NCI-H2107 treated with DMSO at 0.1 percent for 48 hours (cell line): ENCODE measurements around the gene POLR1B.
"Not testable (repeated sequence)": the region's sequence is repeated elsewhere in the genome, so short reads cannot be mapped to it uniquely, and the experiment has no call there.

Source experiments
- DNase-seq: peaks from one replicate; lab custom pipeline; 2025; ENCODE audit not compliant: unreplicated experiment; lab: John Stamatoyannopoulos, UW

The POLR1B gene, protein sequence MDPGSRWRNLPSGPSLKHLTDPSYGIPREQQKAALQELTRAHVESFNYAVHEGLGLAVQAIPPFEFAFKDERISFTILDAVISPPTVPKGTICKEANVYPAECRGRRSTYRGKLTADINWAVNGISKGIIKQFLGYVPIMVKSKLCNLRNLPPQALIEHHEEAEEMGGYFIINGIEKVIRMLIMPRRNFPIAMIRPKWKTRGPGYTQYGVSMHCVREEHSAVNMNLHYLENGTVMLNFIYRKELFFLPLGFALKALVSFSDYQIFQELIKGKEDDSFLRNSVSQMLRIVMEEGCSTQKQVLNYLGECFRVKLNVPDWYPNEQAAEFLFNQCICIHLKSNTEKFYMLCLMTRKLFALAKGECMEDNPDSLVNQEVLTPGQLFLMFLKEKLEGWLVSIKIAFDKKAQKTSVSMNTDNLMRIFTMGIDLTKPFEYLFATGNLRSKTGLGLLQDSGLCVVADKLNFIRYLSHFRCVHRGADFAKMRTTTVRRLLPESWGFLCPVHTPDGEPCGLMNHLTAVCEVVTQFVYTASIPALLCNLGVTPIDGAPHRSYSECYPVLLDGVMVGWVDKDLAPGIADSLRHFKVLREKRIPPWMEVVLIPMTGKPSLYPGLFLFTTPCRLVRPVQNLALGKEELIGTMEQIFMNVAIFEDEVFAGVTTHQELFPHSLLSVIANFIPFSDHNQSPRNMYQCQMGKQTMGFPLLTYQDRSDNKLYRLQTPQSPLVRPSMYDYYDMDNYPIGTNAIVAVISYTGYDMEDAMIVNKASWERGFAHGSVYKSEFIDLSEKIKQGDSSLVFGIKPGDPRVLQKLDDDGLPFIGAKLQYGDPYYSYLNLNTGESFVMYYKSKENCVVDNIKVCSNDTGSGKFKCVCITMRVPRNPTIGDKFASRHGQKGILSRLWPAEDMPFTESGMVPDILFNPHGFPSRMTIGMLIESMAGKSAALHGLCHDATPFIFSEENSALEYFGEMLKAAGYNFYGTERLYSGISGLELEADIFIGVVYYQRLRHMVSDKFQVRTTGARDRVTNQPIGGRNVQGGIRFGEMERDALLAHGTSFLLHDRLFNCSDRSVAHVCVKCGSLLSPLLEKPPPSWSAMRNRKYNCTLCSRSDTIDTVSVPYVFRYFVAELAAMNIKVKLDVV

GRCh38 chr2:112542123-112542983 is at the start of gene POLR1B:
TSS of gene POLR1B (plus strand) at chr2:112542465. CDS start at chr2:112542495, 30 bp downstream.
- peak; percentile 68 for DNase-seq

GRCh38 chr2:112493048-112493447 is 49.2 kb upstream of the POLR1B start:
- DNase-seq, result no peak

DNA sequence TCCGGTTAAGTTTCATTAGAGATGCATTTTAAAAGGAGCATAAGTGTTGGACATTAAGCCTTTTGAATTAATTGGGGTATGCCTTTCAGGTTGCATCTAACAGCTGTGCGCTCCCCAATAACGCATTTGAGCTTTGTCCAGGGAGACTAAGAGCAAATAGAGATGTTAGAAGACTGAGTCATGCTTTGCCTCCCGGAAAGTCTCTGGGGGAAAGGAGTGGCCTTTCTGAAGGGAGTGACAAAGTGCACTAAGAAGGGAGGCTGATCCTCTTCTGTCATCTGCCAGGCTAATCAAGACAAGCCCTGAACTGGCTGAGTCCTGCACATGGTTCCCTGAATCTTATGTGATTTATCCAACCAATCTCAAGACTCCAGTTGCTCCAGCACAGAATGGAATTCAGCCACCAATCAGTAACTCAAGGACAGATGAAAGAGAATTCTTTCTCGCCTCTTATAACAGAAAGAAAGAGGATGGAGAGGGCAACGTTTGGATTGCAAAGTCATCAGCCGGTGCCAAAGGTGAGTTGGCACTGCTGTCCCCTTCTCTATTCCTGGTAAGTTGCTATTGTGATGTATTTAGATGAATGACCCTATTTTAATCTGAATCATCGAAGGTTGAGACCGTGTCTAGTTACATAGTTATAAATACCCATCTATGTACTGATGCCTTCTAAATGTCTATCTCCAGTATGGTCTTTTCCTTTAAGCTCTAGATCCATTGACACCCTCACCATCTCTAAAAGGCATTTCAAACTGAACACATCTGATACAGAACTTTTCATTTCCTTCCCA is 48.2 kb upstream of the POLR1B start:
- DNase-seq, result no peak

DNA sequence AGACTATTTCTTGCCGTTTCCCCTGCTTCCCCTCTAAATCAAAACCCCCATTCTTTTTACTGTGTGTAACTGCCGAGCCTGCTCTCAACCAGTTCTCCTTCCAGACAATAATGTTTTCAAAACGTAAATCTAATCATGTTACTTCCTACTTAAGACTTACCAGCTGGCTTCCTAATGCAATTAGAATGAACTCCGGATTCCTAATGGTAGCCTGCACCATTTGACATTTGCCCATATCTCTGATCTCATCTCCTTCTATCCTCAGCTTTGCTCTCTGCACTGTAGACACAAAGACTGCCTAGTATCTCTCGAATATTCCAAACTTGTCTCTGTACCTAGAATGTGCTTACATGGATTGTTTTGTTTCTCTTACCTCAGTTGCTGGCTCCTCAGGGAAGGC is 47.4 kb upstream of the POLR1B start:
- no peak for DNase-seq

DNA sequence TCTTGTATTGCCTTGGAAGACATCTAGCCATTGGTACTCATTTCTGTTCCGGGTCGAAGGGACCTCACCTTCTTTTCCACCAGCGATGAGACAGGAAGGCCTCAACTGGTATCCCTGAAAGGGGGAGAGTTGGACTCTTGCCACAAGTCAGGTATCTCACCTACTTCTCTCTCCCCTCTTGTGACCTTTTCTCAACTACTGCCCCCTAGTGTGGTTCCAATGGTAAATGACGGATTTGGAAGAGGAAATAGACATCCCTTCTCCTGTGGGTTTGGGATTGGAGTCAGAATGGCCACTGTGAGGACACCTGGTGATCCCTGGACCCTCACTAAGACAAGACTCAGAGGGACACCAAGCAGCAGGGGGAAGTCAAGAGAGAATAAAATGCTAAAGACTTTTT is 46.4 kb upstream of the POLR1B start:
- not testable (repeated sequence) for DNase-seq

DNA sequence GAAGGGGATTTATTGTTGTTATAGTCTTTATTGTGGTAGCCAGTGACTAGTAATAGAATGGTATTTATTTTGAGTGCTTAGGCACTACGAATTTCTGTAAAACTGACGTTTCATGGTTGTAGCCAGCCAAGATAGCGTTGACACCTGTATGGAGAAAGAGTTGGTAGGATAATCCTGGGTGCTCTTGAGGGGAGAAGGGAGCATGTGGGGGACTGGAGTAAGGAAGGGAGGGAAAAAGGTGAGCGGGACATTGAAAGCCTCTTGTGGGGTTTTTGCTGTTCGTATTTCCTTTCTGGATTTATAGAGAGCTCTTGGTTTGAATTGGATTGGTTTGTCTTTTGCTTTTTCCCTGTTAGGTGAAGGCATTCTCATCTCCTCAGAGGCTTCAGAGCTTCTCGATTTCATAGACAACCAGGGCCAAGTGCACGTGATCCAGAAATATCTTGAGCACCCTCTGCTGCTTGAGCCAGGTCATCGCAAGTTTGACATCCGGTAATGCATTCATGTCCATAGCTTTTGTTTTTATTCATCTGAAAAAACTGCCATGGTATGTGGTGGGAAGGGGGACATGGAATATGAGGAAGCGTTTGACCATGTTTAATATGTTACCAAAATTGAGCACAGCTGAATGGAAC is 41.3 kb upstream of the POLR1B start:
- DNase-seq, result not testable (repeated sequence)

GRCh38 chr2:112509239-112509998 is 32.8 kb upstream of the POLR1B start:
- not testable (repeated sequence) for DNase-seq

GRCh38 chr2:112516801-112517200 is 25.5 kb upstream of the POLR1B start:
- DNase-seq, result no peak

GRCh38 chr2:112518807-112519206 is 23.5 kb upstream of the POLR1B start:
- no peak for DNase-seq

DNA sequence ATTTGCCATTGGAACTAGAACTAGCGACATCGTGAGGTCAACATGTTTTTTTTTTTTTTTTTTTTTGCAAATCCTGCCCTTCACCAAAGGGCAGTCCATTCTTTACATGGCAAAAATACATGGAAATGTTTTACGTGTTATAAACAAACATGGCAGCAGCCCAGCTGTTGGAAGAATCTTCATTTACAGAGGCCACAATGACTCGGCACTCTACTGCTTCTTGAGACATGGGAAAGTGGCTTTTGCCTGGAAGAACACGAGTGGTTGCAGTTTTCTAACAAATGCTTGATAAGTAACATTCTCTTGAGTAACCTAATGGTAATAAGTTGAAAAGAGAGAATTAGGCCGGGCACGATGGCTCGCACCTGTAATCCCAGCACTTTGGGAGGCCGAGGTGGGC is 22.8 kb upstream of the POLR1B start:
- no peak for DNase-seq

DNA sequence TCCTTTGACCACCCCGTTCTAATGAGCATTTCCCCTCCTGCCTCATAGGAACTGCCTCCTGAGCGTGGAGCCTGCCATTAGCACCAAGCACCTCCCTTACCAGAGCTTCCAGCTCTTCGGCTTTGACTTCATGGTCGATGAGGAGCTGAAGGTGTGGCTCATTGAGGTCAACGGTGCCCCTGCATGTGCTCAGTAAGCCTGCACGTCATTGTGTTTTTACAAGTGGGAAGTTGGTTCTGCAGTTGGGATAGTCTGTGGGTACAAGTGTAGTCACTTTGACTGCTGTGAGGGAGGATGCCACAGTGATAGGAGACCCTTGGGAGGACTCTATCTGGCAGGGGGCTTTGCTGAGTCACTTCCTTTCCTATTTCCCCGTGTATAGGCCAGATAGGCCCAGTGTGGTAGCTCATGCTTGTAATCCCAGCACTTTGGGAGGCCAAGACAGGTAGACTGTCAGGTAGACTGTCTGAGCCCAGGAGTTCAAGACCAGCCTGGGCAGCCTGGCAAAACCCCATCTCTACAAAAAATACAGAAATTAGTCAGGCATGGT is 22.0 kb upstream of the POLR1B start:
- DNase-seq, result no peak

GRCh38 chr2:112523291-112523777 is 18.9 kb upstream of the POLR1B start:
- DNase-seq, result no peak

GRCh38 chr2:112524276-112524675 is 18.0 kb upstream of the POLR1B start:
- DNase-seq, result not testable (repeated sequence)

DNA sequence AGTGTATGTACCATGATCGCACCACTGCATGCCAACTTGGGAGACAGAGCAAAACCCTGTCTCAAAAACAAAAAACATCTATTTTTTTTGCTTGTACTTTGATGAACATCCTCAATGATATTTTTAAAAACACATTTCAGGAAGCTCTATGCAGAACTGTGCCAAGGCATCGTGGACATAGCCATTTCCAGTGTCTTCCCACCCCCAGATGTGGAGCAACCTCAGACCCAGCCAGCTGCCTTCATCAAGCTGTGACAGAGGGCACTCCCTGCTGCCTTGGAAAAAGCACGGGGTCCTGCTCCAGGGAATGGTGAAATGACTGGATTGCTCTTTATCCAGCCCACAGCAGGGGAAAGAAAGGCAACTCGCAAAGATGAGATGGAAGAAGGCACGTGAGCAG is 13.7 kb upstream of the POLR1B start:
- DNase-seq, result no peak

GRCh38 chr2:112529757-112530156 is 12.5 kb upstream of the POLR1B start:
- no peak for DNase-seq

- no peak for DNase-seq
Observed at GRCh38 chr2:112530728-112531127, 11.5 kb upstream of the POLR1B start.

DNA sequence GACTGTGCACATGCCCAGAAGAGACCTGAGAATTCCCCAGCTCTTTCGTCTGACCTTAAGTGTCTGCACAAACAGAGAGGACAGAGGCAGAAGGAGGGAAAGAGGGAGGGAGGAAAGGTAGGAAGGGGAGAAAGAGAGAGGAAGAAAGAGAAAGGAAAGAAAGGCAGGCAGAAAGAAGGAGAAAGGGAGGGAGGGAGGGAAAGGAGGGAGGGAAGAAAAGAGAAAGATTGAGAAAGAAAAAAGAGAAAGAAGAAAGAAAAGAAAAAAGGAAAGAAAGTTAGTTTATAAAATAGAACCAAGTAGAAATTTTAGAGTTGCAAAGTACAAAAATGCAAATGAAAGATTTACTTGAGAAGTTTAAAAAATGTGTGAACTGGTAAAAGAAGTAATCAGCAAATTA is 7.4 kb upstream of the POLR1B start:
- no peak for DNase-seq

DNA sequence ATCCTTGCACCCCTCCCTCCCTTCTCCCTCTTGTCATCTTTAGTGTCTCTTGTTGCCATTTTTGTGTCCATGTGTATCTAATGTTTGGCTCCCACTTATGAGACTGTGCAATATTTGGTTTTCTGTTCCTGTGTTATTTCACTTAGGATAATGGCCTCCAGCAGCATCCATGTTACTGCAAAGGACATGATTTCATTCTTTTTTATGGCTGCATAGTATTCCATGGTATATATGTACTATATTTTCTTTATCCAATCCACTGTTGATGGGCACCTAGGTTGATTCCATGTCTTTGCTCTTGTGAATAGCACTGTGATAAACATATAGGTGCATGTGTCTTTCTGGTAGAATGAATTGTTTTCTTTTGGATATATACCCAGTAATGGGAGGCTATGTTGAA is 5.6 kb upstream of the POLR1B start:
- not testable (repeated sequence) for DNase-seq
